ENCODE results near the gene DIS3. TPM values are rescaled to one million over a fixed set of nuclear protein-coding genes. Genes with fewer than 3 reads are reported as not detected.
"Not testable (repeated sequence)": the region's sequence is repeated elsewhere in the genome, so short reads cannot be mapped to it uniquely, and the experiment has no call there.

The DIS3 gene
- total RNA-seq, 1 donor from 2014 or later: 62.0 TPM

- Mint-ChIP-seq H3K4me1 (no peaks in the 10 kb centered on the region), H3K27ac (no peak overlapping the region), H3K9me3 (no peaks in the 10 kb centered on the region), H3K27me3 (ENCODE audit: insufficient read depth, low read depth) (no peaks in the 10 kb centered on the region), H3K36me3 (peaks cover 27% of the 10 kb centered on the region), H3K4me3 (no peak overlapping the region)
- H3K4me2 ChIP-seq: no peak overlapping the region
- no peaks in the 10 kb centered on the region for H3K79me2 ChIP-seq (ENCODE audit: low read depth)
- H3K36me3 ChIP-seq: no peaks in the 10 kb centered on the region
- H3K4me3 ChIP-seq: no peak overlapping the region
- no peak overlapping the region for H2AFZ ChIP-seq (replicated peaks)
- H3K9me3 ChIP-seq (ENCODE audit: low read depth): no peaks in the 10 kb centered on the region
- H3K9ac ChIP-seq: no peak overlapping the region
- no peaks in the 10 kb centered on the region for H3K27me3 ChIP-seq
- no peak for DNase-seq (ENCODE audit: low spot score)
- H3K27ac ChIP-seq: no peak overlapping the region
- no peaks in the 10 kb centered on the region for H3F3A ChIP-seq (ENCODE audit: low read depth)
- no peaks in the 10 kb centered on the region for H3K4me1 ChIP-seq
- no peak for TF ChIP-seq EZH2phosphoT487 (IDR thresholded peaks at IDR 0.05)
- TF ChIP-seq CTCF (IDR thresholded peaks at IDR 0.05): no peak
- no peaks in the 10 kb centered on the region for H4K20me1 ChIP-seq (ENCODE audit: low read depth)
These were observed 39.2 kb upstream of the DIS3 start for GRCh38 chr13:72820898-72821279.

GRCh38 chr13:72820156-72820897 is 38.6 kb upstream of the DIS3 start:
- no peak for TF ChIP-seq CTCF (IDR thresholded peaks at IDR 0.05)
- TF ChIP-seq EZH2 (IDR thresholded peaks at IDR 0.05): no peak
- no peak for TF ChIP-seq EZH2phosphoT487 (IDR thresholded peaks at IDR 0.05)
- no peak overlapping the region for H3K27ac Mint-ChIP-seq
- H3K9me3 Mint-ChIP-seq: no peaks in the 10 kb centered on the region
- no peak overlapping the region for H3K27ac ChIP-seq
- no peaks in the 10 kb centered on the region for H3K36me3 ChIP-seq
- no peaks in the 10 kb centered on the region for H3K4me1 Mint-ChIP-seq
- peaks cover 27% of the 10 kb centered on the region for H3K36me3 Mint-ChIP-seq
- H2AFZ ChIP-seq (replicated peaks): no peak overlapping the region
- H3K27me3 ChIP-seq: no peaks in the 10 kb centered on the region
- H3K9ac ChIP-seq: no peak overlapping the region
- no peaks in the 10 kb centered on the region for H3K9me3 ChIP-seq (ENCODE audit: low read depth)
- no peaks in the 10 kb centered on the region for H3K4me1 ChIP-seq
- no peak overlapping the region for H3K4me2 ChIP-seq
- H3K4me3 ChIP-seq: no peak overlapping the region
- no peaks in the 10 kb centered on the region for H3K27me3 Mint-ChIP-seq (ENCODE audit: insufficient read depth, low read depth)
- H3F3A ChIP-seq (ENCODE audit: low read depth): no peaks in the 10 kb centered on the region
- H3K79me2 ChIP-seq (ENCODE audit: low read depth): no peaks in the 10 kb centered on the region
- no peak for DNase-seq (ENCODE audit: low spot score)
- no peaks in the 10 kb centered on the region for H4K20me1 ChIP-seq (ENCODE audit: low read depth)
- no peak overlapping the region for H3K4me3 Mint-ChIP-seq

GRCh38 chr13:72808917-72809500 is 27.3 kb upstream of the DIS3 start:
- TF ChIP-seq EZH2phosphoT487 (IDR thresholded peaks at IDR 0.05) (no peak), CTCF (IDR thresholded peaks at IDR 0.05) (peak; percentile 69), EZH2 (IDR thresholded peaks at IDR 0.05) (no peak)
- peaks cover 7% of the 10 kb centered on the region for H3F3A ChIP-seq (ENCODE audit: low read depth)
- no peaks in the 10 kb centered on the region for H3K9me3 Mint-ChIP-seq
- peak; percentile 9 for DNase-seq (ENCODE audit: low spot score)
- no peaks in the 10 kb centered on the region for H3K4me1 ChIP-seq
- H3K4me1 Mint-ChIP-seq: no peaks in the 10 kb centered on the region
- H3K27me3 Mint-ChIP-seq (ENCODE audit: insufficient read depth, low read depth): no peaks in the 10 kb centered on the region
- H4K20me1 ChIP-seq (ENCODE audit: low read depth): no peaks in the 10 kb centered on the region
- no peak overlapping the region for H3K27ac ChIP-seq
- H2AFZ ChIP-seq (replicated peaks): no peak overlapping the region
- H3K79me2 ChIP-seq (ENCODE audit: low read depth): no peaks in the 10 kb centered on the region
- H3K36me3 ChIP-seq: peaks cover 4% of the 10 kb centered on the region
- H3K9me3 ChIP-seq (ENCODE audit: low read depth): no peaks in the 10 kb centered on the region
- H3K27me3 ChIP-seq: no peaks in the 10 kb centered on the region
- no peak overlapping the region for H3K4me3 Mint-ChIP-seq
- no peak overlapping the region for H3K27ac Mint-ChIP-seq
- no peak overlapping the region for H3K9ac ChIP-seq
- no peak overlapping the region for H3K4me2 ChIP-seq
- H3K4me3 ChIP-seq: no peak overlapping the region
- H3K36me3 Mint-ChIP-seq: peaks cover 16% of the 10 kb centered on the region

GRCh38 chr13:72806514-72806913 is 24.8 kb upstream of the DIS3 start:
- H3K27ac Mint-ChIP-seq; DNase-seq (ENCODE audit: low spot score); H3K4me3 ChIP-seq; H3K4me3 Mint-ChIP-seq; H3K27ac ChIP-seq; H3K4me2 ChIP-seq; H3K27me3 ChIP-seq; H3K9me3 Mint-ChIP-seq; H3K9me3 ChIP-seq (ENCODE audit: low read depth); H3K27me3 Mint-ChIP-seq (ENCODE audit: insufficient read depth, low read depth); H2AFZ ChIP-seq (replicated peaks); H3K79me2 ChIP-seq (ENCODE audit: low read depth); H3F3A ChIP-seq (ENCODE audit: low read depth); H4K20me1 ChIP-seq (ENCODE audit: low read depth); H3K4me1 Mint-ChIP-seq; H3K9ac ChIP-seq; H3K4me1 ChIP-seq; H3K36me3 ChIP-seq: not testable (repeated sequence)
- peaks cover 17% of the 10 kb centered on the region for H3K36me3 Mint-ChIP-seq

Measured in neural progenitor cell (in vitro differentiated cells).